HCT116 (cell line): ENCODE results near the gene CASK.

Source experiments
- CBX3 ChIP-seq: IDR thresholded peaks from 2 replicates; pipeline ENCODE4 v1.6.1; 2012; ENCODE audit warnings: low read depth
- CEBPB ChIP-seq: IDR thresholded peaks from 2 replicates; pipeline ENCODE4 v1.6.1; 2012; ENCODE audit warnings: low read depth
- CTCF ChIP-seq, 3 experiments: fragments of 200-600 bp in 1 of 3; sonication (generic) in 1 of 3; IDR thresholded peaks in 2 of 3; conservative IDR thresholded peaks in 1 of 3; 2 replicates each; pipeline ENCODE4 v1.5.1; 2012 to 2017; ENCODE audit warnings: low read depth in 2 of 3, low read length in 2 of 3, antibody characterized with exemption in 1 of 3, borderline replicate concordance in 1 of 3, control low read depth in 1 of 3, mild to moderate bottlenecking in 1 of 3, mixed read lengths in 1 of 3, mixed run types in 1 of 3, moderate library complexity in 1 of 3; ENCODE audit not compliant: insufficient read depth in 1 of 3
- EGR1 ChIP-seq: IDR thresholded peaks from 2 replicates; pipeline ENCODE4 v1.6.1; 2012; ENCODE audit warnings: low read depth
- EZH2 ChIP-seq: fragments of 200-600 bp; sonication (generic); IDR thresholded peaks from 2 replicates; pipeline ENCODE4 v1.6.1; 2017; ENCODE audit warnings: antibody characterized with exemption, mixed run types
- MAX ChIP-seq: IDR thresholded peaks from 2 replicates; pipeline ENCODE4 v1.6.1; 2012
- POLR2A ChIP-seq: IDR thresholded peaks from 2 replicates; pipeline ENCODE4 v1.7.0; 2011; ENCODE audit warnings: borderline replicate concordance; ENCODE audit not compliant: insufficient read depth, insufficient read length; ENCODE audit errors: extremely low read depth
- POLR2AphosphoS5 ChIP-seq: IDR thresholded peaks from 2 replicates; pipeline ENCODE4 v1.6.1; 2011; ENCODE audit warnings: mild to moderate bottlenecking, low read depth, low read length, moderate library complexity
- RAD21 ChIP-seq: IDR thresholded peaks from 2 replicates; pipeline ENCODE4 v1.6.1; 2012; ENCODE audit warnings: low read depth, mild to moderate bottlenecking
- SIN3A ChIP-seq: IDR thresholded peaks from 2 replicates; pipeline ENCODE4 v1.6.1; 2012; ENCODE audit warnings: low read depth
- SP1 ChIP-seq: IDR thresholded peaks from 2 replicates; pipeline ENCODE4 v1.6.1; 2012; ENCODE audit warnings: low read depth
- TCF7L2 ChIP-seq: IDR thresholded peaks from 2 replicates; pipeline ENCODE4 v1.7.0; 2011; ENCODE audit warnings: borderline replicate concordance, inconsistent platforms; ENCODE audit not compliant: insufficient read depth, insufficient read length; ENCODE audit errors: extremely low read depth
- YY1 ChIP-seq: IDR thresholded peaks from 2 replicates; pipeline ENCODE4 v1.6.1; 2011; ENCODE audit warnings: low read length, low read depth, moderate library complexity, mild to moderate bottlenecking; ENCODE audit not compliant: insufficient replicate concordance; ENCODE audit errors: extremely low read depth
- ZFX ChIP-seq: fragments of 450-650 bp; IDR thresholded peaks from 2 replicates; pipeline ENCODE4 v1.6.1; 2017

- no peak for TF ChIP-seq CTCF (IDR thresholded peaks at IDR 0.05 in 2 of 3, conservative IDR thresholded peaks at IDR 0.05 in 1 of 3; ENCODE audit: borderline replicate concordance in 1 of 3, insufficient read depth in 1 of 3, low read depth in 2 of 3, low read length in 2 of 3)
- TF ChIP-seq CEBPB = no peak
- TF ChIP-seq EZH2 = no peak
- TF ChIP-seq YY1 = no peak
- no peak for TF ChIP-seq POLR2A
- TF ChIP-seq POLR2AphosphoS5 = no peak
- TF ChIP-seq RAD21 = no peak
- TF ChIP-seq SIN3A = no peak
- no peak for TF ChIP-seq MAX
- no peak for TF ChIP-seq CBX3
- no peak for TF ChIP-seq ZFX
- TF ChIP-seq EGR1 = no peak
- TF ChIP-seq TCF7L2 = no peak
- TF ChIP-seq SP1 = no peak
These were observed 27.5 kb downstream of the CASK start for GRCh38 chrX:41895826-41896225.
